RKO (cell line): ENCODE results near the gene CEBPG.

ENCODE experiments used
- DNase-seq: peaks from one replicate; pipeline ENCODE4 v3.0.0-alpha.2; 2016; ENCODE audit warnings: low spot score

CEBPG gene

DNA sequence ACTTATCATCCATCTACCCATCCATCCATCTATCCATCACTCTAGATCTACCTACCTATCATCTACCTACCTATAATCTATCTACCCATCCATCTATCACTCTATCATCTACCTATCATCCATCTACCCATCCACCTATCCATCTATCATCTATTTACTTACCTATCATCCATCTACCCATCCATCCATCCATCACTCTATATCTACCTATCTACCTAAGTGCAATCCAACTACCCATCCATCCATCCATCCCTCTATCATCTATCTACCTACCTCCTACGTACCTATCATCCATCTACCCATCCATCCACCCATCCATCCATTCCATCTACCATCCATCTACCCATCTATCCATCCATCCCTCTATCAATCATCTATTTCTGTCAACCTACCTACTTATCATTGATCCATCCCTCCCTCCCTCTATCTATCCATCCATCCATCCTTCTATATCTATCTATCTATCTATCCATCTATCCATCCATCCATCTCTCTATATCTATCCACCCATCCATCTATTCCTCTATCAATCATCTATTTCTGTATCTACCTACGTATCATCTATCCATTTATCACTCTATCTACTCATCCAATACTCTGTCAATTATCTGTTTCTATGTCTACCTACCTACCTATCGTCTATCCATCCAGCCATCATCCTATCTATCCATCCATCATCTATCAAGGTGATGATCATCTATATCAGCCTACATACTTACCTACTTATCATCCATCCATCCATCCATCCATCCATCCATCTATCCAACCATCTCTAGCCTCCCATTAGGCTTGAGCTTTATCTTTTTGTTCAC is 49.1 kb downstream of the CEBPG start:
- no peak for DNase-seq

DNA sequence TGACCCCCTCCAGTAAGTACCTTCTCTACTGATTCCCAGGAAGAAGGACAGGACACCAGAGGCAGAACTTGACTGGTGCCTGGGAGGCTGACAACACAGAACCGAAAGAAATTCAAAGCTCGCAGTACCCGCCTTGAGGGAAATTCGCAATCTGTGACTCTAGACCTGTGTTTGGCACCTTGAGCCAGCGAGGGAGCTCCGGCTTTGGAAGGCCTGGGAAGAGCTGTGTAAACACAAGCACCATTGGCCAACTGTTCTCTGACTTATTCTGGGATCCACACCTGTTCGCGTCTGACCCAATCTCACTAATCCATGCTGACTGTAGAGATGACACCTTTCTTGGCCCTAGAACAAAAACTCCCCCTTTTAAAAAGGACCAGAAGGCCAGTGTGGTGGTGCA is 50.7 kb downstream of the CEBPG start:
- no peak for DNase-seq

DNA sequence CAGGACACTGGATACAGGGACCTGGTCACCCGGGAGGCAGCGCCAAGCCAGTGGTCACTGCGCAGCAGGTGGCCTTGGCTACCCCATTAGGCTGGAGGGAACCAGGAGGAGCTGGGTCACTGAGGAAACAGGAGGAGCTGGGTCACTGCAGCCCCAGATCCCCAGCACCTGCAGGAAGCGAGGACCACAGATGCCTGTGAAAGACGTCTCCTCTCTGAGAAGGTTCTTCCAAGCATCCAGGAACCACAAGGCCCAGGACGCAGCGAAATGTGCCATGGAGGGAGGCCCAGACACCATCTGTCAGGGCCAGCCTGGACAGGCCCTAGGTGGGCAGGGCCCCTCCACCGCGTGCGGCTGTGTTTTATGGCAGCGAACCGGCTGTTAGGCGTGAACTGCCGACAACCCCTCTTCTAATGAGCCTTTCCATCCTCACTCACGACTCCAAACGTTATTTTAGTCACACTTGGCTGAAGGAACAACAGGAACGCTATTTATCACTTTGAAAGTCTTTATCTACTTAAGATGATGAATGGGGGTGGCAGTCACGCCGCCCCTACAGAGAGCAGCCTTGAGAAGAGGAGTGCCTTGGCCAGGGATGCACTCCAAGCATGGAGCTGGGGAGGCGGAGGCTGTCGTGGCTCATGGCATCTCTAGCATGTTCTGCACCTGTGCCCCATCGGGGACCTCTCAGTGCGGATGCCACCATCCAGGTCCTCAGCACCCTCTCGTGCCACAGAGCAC is 53.3 kb downstream of the CEBPG start:
- DNase-seq: no peak

DNA sequence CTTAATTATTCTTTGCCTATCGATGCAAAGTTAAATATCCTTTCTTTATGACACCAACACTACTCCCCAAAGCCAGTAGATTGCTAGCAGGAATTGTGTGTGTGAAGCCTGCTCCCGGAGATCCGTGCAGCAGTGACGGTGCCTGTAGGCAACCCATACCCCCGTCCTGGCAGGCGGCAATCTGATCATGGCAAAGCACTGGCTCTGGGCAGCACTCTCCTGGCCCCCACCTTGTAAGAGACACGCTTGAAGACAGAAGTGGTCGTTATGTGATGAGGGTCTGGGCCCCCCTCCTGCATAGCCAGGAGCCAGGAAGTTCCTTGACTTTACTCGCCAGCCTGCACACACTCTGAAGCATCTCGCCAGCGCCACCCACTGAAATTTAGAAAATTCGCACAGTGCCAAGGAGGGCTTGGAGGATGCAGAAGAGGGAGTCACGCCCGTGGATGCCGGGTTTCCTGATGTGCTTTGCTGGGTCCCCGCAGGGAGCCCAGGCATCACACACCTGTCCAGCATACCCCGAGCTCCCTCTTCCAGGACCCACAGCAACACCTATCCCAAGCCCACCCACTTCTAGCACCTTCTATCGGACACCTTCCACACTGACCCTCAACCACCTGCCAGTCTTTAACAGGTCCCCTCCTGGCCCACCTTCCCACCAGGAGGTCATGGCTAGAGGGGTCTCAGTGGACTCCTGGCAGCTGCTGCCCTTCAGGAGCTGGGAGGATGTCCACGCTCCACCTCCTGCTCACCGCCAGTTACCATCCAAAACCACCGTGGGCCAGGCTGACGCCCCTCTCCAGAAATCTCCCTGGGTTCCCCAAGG is 54.5 kb downstream of the CEBPG start:
- DNase-seq: no peak

DNA sequence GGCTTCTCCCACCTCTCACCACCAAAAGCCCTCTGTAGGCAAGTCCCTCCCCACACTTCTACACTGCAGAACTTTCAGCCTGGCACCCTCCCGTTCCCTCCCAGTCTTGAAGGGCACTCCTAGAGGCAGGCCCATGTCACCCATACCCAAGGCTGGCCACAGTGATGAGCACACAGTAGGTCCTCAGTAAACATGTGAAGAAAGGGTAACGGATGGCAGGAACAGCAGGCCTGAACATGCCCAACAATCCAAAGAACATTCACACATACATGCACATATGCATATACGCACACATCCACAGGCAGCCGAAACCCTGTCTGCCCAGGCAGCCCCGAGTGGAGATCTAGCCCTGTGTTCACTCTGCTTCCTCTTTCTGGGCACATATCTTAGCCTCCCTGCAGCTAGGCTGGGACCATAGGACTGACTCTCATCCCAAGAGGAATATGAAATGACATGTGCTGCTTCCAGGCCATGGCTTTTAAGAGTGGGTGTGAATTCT is 55.2 kb downstream of the CEBPG start:
- DNase-seq: no peak

DNA sequence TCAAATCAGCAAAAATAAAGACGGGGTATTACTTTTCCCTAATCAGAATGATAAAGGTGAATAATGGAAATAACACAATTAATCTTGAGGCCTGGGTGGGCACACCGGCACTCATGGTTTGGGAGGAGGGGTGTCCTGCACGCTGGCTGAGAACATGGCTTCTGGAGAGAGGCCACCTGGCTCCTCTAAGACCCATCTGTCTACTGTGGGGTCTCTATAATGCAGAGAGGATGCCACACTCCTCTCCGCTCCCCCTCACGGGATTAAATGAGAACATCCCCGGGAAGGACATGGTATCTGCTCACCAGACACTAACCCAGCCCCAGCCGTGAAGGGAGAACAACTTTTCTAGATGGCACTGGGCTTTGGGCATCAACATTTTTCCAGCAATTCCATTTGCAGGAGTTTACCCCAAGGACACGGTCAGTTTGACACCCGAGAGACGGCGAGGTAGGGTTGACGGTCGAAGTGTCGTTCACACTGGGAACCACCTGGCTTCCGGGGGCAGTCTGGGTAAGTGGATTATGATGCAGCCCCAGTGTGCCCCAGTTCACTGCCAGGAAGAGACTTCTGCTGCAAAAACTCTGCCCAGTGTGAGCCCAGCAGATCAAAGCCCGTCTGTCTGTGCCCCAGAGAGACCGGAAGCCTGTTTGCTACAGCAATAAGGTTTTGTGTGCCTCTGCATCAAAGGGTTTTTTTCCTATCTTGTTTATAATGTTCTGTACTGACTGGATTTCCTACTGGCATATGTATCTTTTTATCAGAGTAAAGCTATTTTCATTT is 56.6 kb downstream of the CEBPG start:
- DNase-seq: no peak

DNA sequence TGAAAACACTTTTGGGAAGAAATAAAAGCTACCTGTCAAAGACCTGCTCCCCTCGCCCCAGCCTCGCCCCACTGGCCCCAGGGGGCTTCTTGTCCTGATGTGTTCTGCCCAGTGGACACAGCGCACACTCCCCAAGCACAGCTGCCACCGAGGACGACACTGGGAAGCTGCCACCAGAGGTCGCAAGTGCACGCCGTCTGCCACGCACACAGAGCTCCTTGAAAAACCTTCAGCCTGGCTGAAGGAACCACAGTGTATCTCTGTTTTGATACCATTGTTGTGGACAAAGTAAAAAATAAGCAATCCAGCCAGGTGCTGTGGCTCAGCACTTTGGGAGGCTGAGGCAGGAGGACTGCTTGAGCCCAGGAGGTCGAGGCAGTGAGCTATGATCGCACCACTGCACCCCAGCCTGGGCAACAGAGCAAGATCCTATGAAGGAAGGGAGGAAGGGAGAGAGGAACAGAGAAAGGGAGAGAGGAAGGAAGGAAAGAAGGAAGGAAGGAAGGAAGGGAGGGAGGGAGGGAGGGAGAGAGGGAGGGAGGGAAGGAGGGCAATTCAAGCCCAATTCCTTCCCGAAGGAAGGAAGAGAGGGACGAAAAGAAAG is 57.3 kb downstream of the CEBPG start:
- peak; percentile 61 for DNase-seq

DNA sequence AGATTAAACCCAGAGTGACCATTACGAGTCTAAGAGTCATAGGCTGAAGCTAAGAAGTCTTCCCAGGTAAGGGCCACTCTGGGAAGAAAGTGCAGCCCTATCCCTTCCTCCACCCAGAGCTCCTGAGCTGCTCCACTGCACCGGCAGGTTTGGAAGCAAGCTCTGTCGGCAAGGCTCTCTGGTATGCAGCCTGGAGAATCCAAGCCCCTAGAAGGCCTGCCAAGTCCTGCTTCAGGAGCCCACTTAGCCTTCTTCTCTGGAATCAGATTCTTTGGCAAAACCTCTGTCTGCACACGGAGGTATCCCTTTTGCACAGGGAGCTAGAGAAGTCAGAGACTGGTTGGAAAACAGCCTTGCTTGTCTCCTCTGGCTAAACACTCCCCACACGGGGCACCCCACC is 58.5 kb downstream of the CEBPG start:
- no peak for DNase-seq
